Stimulated activated CD4-positive, alpha-beta T cell treated with anti-CD3 and anti-CD28 coated beads, Interleukin-15, amount 100 ng/mL, for 1 hour (primary cell): Measurements from ENCODE around the gene CRELD2.
"Not testable (repeated sequence)": the region's sequence is repeated elsewhere in the genome, so short reads cannot be mapped to it uniquely, and the experiment has no call there.

Source experiments
- DNase-seq, 2 donors: peaks; one replicate each; pipeline ENCODE4 v3.0.0-alpha.2; 2020; ENCODE audit warnings: low read depth in 1 of 2, low spot score in 1 of 2

The CRELD2 gene

DNA sequence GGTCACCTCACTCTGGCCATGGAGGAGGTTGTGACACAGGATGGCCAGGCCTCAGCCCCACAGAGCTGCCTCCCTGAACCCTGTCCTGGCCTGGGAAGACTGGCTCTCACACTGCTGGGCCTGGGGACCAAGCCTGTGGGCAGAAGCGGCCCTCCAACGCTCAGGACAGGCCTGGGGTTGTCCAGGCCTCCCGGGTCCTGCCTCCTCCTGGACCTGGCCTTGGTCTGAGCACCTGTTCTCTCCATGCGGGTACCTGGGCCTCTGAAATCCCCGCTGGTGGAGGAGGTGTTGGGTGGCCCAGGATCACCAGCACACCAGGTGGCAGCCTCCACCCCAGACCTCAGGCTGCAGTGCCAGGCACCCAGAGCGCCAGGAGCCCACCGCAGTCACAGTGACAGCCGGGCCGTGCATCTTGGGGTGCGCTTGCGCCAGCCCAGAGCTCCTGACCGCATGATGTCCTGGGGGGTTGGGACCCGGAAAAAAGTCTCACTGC, 26.0 kb downstream of the CRELD2 start:
- DNase-seq, result no peak

GRCh38 chr22:49945042-49945794, 26.8 kb downstream of the CRELD2 start:
- DNase-seq, result not testable (repeated sequence)

DNA sequence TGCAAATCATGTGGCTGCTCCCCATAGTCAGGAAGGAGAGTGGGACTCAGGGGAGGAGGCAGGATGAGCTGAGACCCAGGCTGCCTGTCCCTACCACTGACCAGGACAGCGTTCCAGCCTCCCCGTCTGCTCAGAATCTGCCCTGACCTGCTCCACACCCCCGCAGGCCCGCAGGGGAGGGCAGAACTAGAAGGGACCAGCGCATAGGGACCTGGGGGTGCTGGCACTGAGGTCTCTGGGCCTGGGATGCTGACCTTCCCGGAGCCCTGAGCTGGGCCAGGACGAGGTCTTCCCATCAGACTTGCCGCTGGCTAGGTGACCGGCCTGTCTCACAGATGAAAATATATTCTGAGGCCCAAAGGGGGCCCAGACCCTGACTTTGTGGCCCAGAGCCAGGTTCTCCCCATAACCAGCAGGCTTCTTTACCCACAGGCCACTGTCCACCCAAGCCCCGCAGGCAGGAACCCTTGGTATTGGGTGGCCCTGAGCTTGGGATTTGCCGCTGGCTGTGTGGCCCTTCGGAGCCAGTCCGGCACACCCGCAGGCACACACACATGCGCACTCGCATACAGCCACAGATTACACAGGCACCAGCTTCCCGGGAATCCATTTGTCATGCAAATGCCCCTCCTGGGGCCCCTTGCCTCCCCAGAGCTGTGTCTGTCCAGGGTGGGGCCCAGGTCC, 28.3 kb downstream of the CRELD2 start:
- no peak for DNase-seq

DNA sequence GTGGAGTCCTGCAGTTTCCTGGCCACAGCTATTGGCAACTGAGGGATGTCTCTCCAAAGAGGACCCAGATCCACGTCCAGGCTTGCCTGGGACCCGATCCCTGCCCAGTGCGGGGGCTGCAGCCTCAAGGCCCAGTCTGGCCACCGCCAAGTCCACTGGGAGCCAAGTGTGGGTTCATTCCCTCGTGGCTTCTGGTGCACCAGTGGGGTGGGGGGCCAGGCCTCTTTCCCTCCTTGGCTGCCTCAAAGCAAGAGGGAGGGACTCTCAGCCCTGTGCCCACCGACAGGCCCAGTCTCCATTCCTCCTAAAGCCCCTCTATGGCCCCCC, 28.8 kb downstream of the CRELD2 start:
- DNase-seq, result no peak

- DNase-seq, result no peak
These were observed 29.9 kb downstream of the CRELD2 start for GRCh38 chr22:49948116-49948957.

GRCh38 chr22:49948958-49949913, 30.8 kb downstream of the CRELD2 start:
- no peak for DNase-seq

- DNase-seq, result no peak
These were observed 31.5 kb downstream of the CRELD2 start for GRCh38 chr22:49949914-49950292.

- no peak for DNase-seq
These were observed 32.1 kb downstream of the CRELD2 start for GRCh38 chr22:49950396-49950994.

DNA sequence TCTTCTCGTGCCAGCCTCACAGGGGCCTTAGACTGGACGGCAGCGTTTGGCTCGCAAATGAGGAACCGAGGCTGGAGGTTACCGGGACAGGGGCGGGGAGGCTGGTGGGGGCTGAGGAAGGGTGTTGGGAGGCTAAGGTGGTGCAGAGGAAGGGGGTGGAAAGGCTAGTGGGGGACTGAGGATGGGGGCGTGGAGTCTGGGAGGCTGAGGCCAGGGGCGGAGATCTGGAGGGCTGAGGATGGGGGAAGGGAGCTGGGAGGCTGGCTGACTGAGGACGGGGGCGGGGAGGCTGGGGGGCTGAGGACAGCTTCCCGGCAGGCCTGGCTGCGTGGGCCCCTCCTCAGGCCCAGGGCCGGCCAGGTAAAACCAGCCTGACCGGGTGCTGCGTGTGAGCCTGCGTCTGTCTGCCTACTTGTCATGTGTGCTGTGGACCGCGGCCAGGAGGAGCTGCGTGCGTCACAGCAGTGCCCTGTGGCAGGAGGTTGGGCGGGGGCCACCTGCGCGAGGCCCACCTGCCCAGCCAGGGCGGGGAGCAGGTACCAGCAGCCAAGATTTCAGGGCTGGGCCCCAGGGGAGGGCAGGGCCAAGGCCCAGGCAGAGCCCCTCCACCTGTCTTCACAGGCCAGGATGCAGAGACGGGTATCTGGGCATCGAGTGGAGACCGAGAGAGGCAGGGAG, 32.7 kb downstream of the CRELD2 start:
- DNase-seq, result no peak

GRCh38 chr22:49951678-49951985, 33.2 kb downstream of the CRELD2 start:
- DNase-seq, result no peak

DNA sequence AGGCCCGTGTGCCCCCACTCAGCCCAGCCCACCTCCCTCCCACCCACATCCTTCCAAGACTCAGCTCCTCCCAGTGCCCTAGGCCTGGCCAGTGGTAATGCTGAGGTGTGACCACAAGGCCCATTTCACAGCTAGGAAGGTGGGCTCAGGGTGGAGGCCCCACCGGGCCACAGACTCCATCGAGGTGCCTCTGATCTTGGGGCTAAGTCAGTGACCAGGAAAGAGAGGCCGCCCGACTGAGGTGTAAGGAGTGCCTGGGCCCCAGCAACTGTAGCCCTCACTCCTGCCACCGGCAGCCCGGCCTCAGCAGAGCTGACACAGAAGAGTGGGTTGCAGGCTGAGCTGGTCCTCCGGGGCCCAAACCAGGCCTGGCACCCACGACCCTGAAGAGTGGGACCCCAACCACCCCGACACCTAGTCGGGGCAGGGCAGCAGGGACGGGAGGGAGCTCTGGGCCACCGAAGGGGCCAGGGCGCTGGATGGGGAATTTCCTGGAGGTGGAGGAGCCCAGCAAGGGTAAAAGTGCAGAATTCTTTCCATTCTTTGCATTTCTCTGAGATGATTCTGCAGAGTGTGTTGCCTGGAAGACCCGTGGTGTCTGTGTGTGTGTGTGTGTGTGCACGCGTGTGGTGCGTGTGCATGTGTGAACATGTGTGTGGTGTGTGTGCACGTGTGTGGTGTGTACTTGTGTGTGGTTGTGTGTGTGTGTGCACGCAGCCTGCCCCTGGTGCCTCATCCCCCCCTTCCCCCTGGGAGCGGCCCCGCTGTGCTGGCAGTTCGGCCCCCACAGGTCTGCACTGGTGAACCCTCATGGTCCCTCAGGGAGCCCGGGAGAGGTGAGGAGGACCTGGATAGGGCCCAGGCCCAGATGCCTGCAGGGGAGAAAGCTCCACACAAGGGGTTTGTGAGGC, 33.8 kb downstream of the CRELD2 start:
- no peak for DNase-seq

- DNase-seq, result no peak
These were observed 34.7 kb downstream of the CRELD2 start for GRCh38 chr22:49953027-49953679.

DNA sequence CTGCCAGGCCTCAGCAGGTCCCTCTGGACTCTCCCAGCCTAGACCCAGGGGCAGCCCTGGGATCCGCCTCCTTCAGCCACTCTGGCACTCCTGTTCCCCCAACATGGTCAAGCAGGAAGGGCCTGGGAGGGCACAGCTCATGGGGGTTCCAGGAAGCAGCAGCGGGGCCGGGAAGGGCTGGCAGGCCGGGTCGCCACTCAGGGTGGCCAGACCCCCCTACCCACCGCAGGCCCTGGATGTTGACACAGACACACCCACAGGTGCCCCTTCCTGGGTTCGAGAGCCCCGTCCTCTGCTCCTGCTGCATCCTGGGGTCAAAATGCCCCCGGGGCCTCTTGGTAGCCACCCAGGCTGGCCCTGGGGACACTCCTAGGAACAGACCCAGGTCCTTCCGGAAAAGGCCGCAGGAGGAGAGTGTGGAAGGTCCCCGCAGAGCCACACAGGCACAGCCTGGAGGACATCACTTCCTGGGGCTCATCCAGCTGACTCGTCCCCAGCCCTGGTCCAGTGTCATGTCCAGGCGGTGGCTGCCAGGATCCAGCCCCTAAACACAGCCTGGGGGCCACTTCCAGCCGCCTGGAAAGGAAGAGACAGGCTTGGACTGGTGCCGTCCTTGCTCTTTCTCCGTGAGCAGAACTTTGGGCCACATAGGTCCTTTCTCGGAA, 35.4 kb downstream of the CRELD2 start:
- DNase-seq, result no peak

DNA sequence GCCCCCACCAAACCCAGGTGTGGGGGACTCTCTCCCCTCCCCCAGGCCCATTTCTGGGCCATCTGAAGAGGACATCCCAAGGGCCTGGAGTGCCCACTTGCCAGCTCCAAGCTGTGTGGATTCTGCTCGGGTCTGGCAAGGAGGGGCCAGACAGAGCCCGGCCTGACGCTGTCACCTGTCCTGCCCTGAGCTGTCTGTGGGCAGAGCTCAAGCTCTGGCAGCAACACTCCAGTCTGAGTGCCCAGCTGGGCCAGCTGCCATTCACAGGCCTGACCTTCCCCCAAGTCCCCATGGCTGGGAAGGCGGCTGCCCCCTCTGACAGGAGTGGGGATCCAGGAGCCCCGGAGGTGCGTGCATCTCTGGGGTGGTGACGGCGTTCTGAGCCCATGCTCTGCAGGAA, 35.9 kb downstream of the CRELD2 start:
- no peak for DNase-seq

DNA sequence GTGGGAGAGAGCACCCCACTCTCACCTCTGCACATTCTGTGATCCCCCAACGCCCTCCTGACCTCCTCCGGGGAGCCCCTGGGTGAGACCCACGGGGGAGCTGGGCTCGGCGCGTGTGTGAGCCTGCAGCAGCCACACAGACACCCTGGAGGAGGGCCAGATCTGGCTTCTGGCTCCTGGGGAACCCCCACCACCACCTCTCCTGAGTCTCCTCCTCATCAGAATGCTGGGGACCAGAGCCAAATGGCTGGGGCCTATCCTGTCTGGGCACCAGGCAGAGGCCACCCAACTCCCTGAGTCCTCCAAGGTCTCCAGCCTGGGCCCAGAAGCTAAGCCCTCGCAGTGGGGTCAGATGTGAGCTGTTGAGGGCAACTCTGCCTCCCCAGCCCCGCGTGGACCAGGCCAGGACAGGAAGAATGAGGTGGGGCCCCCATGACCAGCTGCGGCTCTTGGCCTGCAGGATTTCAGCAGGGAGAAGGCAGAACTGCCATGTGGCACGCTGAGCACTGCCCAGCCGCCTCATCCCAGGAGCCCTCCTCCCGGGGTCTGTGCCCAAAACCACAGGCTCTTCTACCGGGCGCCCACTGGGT, 36.7 kb downstream of the CRELD2 start:
- DNase-seq, result no peak

- DNase-seq, result no peak
These were observed 37.4 kb downstream of the CRELD2 start for GRCh38 chr22:49955581-49956417.

- DNase-seq, result no peak
These were observed 38.0 kb downstream of the CRELD2 start for GRCh38 chr22:49956418-49956770.
